Activated CD4-positive, alpha-beta T cell treated with anti-CD3 and anti-CD28 coated beads, Interleukin-2, Interleukin-4, amounts not matched to agents 100 ng/mL and 50 ng/mL, durations not matched to agents 16 hours and 8 hours (primary cell): ENCODE measurements around the gene HIPK4.

ENCODE experiments used
- DNase-seq: peaks from one replicate; pipeline ENCODE4 v3.0.0-alpha.2; 2020; ENCODE audit warnings: low spot score

HIPK4 gene

DNA sequence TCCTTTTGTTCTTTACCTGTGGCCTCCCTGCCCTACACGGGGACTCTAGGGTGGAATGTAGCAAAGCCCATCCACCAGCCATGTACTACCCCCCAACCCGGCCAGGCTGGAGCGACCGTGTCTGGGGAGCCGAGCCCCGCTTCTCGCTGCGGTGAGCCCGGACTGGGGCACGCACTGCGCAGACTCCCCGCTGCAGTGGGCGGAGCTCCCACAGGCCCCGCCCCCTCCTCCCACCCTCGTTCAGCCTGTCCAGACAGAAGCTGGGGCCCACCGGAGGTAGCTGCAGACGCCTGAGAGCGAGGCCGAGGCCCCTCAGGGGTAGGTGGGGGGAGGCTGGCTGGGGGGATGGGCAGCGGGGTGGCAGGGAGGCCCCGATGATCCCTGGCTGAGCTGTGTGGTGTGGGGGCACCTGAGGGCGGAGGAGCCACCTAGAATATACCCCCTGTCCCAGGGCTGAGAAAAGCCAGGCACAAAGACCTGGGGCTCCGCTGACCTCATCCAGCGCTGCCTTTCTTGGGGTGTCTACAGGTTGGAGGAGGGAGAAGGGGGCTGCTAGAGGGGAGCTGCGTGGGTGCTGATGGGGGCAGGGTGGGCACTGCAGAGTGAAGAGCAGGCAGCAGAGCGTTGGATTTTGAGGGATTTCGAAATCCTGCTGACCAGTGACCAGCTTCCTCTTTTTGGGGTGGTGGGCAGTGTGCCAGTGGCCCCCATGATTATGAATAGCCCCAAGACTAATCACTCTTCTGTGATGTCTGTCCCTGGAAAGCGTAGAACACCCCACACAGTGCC is 24.2 kb downstream of the HIPK4 start:
- DNase-seq = peak; percentile 51

DNA sequence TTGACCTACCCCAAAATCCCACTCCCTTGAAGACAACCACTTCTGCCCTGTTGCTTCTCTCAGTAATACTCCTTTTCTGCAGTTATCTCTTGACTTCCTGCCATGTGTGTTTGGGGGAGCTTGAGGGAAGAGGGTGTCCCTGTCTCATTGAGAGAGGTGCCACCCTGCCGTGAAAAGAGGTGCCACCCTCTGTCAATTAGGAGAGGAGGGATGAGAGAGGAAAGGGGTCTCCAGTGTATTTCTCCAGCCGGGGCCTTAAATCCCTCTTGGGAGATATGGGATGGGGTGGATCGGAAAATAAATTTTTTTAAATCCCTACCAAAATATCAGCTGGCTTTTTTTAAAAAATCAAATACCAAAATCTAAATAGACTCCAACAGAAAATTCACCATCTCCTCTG is 25.0 kb downstream of the HIPK4 start:
- DNase-seq = no peak

DNA sequence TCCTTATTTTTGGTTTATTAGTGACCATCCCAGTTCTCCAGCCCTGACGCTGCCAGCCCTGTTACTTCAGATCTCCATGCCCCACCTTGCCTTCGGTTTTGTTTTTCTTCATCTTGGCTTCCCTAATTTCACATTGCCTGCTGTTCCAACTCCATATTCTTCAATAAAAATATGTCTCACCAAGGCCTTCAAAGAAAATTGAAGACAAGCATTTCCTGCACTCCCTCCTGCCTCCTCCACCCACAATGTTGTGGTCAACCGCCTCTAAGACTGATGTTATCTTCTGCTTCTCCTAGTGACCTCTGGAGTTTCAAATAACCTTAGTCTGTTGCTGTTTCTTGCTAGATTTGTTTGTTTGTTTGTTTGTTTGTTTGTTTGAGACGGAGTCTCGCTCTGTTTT is 26.9 kb downstream of the HIPK4 start:
- no peak for DNase-seq

DNA sequence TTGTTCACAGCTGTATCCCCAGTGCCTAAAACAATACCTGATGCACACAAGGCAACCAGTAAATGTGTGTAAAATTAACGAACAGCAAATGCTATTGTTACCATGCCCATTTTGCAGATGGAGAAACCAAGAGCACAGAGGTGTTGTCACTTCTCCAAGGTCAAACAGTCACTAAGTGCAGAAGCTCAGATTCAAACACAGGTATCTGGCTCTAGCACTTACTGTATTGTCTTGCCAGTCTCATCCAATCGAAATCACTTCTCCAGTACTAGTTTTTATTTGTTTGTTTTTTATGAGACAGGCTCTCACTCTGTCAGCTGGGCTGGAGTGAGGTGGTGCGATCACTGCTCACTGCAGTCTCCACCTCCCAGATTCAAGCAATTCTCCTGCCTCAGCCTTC is 27.8 kb downstream of the HIPK4 start:
- no peak for DNase-seq

DNA sequence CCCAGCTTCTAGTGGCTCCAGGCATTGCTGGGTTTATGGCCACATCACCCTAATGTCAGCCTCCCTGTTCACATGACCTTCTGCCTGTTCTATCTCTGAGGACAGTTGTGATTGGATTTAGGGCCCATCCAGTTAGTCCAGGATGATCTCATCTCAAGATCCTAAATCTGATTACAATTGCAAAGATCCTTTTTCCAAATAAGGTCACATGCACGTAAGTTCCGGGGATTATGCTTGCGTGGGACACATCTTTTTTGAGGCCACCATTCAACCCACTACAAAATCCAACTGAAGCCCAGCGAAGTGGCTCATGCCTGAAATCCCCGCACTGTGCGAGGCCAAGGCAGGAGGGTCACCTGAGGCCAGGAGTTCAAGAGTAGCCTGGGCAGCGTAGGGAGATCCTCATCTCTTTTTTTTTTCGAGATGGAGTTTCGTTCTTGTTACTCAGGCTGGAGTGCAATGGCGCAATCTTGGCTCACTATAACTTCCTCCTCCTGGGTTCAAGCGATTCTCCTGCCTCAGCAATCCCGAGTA is 29.2 kb downstream of the HIPK4 start:
- DNase-seq = no peak

DNA sequence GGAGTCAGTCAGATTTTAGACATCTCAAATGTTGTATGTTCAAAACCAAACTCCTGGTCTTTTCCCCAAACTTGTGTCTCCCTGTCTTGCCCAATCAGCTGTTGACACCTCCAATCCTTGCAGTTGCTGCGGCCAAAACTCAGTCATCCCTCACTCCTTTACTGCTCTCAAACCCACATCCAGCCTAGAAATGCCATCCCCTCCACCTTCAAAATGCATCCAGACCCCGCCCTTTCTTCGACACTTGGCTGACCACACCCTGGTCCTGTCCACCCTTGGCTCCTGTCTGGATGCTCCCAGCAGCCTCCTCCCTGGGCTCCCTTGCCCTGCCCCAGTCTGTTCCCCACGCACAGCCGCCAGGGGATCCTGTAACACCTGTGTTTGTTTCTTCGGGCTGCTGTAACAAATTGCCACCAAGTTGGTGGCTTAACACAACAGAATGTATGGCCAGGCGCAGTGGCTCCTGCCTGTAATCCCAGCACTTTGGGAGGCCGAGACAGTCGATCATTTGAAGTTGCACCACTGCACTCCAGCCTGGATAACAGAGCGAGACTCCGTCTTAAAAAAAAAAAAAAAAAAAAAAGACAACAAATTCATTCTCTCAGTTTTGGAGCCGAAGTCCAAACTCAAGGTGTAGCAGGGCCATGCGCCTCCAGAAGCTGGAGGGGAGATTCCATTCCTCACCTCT is 29.8 kb downstream of the HIPK4 start:
- no peak for DNase-seq

DNA sequence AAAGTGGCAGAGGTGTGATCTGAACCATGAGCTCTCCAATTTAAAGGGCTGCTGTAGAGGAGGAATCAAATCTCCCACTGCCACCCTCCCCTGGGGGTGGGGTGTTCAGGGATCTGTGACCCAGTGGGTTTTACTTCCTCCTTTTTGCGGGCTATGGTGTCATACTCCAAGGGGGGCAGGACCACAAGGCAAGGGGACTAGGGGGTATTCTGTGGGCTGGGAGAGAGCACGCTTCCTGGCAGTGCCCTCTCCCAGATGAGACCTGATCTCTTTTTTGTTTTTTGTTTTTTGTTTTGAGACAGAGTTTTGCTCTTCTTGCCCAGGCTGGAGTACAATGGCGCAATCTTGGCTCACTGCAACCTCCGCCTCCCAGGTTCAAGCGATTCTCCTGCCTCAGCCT is 31.2 kb downstream of the HIPK4 start:
- DNase-seq = no peak

DNA sequence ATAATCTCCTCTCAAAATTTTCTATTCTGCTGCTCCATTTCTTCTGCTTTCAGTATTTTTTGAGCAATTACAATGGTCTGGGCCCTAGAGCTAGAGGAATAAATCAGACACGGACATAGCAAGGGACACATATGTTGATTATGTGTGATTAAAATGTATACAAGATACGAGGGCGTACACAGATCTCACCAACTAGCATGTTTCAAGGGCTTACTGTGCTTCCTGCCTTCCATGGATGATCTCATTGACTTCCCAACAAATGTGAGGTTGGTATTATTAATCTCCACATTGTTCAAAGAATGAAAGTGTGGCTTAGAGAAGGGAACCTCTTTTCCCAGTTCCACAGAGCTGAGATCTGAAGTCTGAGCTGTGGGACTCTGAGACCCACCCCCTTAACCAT is 32.3 kb downstream of the HIPK4 start:
- DNase-seq = no peak

DNA sequence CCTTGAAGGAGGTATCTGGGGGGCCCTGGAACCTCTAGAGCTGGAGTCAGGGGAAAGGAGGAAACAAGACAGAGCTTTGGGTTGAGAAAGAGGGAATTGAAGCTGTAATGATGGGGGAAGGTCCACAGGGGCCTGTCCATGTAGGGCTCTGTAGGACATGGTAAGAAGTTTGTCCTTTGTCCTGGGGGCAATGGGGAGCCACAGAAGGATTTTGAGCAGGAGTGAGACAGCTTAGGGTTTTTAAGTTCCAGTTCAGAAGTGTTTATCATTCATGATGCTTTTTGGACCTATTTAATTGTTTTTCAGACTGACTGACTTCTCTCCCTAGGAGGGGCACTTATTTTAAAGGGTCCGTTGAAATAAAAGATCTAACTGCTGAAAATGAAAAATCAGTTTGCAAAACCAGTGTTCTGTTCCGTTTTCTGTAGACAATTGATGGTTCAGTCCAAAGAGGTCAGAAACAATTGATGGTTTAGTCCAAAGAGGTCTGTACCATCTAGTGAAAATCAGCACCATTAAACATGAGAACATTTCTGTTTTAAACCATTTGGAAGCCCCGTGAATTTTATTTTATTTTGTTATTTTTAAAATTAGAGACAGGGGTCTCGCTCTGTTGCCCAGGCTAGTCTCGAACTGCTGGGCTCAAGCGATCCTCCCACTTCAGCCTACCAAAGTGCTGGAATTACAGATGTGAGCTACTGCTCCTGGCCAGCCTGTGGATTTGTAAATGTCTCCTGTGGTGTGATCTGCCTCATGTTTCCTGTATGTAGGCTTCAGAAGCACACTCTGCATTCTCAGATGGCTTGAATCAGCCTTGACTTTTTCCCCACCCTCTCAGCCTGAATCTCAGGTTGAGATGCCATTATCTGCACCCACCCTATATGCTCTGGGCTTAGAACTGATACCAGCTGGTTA is 33.0 kb downstream of the HIPK4 start:
- DNase-seq = no peak

DNA sequence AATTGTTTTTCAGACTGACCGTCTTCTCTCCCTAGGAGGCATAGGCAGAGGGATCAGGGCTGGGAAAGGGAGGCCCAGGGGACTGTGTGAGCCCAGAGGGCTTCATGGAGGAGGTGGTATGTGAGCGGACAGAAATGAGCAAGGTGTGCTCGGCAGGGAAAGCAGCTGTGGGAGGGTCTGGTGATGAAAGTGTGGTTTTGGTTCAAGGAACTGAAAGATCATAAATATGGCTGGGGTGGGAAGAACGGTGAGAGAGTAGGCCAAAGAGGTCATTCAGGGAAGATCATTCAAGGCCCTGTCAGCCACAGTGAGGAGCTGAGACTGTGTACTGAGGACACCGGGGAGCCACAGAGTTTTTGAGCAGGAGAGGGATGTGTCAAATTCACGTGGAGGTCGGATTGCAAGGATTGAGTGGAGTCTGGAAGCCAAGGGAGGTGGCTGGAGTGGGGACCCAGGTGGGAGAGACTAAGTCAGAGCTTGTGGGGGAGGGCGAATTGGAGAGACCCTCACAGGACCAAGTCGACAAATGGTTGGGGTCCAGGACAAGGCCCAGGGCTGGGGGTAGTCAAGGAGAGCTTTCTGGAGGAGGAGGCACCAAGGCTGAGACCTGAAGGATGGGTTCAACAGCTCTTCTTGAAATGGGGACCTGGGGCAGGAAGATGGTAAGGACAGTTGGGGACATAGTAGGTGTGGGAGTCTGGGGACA is 33.9 kb downstream of the HIPK4 start:
- DNase-seq = no peak

DNA sequence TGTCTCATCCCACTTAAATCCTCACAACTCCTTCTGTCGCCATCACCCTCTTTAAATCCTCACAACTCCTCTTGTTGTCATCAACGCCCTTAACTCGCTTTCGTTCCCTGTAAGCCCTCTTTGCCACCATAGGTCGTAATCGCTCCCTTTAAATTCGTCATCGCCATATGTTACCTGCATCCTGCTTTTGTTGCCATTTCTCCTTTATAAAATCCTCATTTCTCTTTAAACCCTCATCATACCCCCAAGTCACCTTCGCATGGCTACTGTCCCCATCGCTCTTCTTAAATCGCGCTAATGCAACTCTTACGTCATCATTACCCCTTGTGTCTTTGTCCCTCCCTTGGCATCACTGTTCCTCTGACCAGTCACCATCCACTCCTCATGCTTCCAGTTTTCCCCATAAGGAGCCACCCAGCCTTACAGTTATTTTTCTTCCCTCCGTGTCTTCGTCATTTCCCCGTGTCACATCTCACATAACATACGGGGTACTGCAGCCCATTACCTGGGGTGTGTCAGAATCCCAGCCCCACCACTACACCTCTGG is 40.9 kb downstream of the HIPK4 start:
- peak; percentile 10 for DNase-seq

DNA sequence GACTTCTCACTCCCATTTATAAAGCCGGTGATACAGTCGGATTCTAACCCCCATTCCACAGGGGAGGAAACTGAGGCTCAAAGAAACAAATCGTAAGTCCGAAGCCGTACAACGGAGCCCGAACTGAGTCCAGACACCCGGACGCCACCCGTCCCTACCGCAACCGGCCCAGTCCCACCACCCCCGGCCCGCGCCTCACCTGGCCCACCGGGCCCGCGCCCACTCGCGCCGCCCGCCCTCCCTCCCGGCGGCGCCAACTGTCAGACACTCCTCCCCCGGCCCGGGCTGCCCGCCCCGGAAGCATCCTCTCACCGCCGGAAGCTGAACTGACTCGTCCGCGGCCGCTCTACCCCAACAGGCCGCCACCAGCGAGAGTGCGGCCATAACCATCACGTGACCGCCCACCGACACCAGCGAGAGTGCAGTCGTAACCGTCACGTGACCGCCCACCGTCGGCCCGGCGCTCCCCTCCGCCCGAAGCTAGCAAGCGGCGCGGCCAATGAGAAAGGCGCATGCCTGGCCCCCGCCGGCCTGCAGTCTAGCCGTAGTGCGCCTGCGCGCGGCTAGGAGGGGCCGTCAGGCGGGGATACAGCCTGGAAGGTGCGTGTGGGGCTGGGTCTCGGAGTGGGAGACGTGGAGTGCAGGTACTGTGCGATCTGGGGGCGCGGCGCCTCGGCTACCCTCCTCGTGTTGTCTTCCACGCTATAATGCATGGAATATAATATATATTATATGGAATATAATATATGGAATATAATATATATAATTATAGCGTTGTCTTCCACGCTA is 41.7 kb downstream of the HIPK4 start, which contains the start of the genes C19orf47 and PLD3:
Gene C19orf47, minus strand, starts transcription at position 273 of the 789 bp plus-strand sequence. CDS start 6,540 bp downstream, outside the sequence.
Gene PLD3, plus strand, starts transcription at position 571 of the 789 bp plus-strand sequence. CDS start 17,789 bp downstream, outside the sequence.
- DNase-seq = peak; percentile 99

DNA sequence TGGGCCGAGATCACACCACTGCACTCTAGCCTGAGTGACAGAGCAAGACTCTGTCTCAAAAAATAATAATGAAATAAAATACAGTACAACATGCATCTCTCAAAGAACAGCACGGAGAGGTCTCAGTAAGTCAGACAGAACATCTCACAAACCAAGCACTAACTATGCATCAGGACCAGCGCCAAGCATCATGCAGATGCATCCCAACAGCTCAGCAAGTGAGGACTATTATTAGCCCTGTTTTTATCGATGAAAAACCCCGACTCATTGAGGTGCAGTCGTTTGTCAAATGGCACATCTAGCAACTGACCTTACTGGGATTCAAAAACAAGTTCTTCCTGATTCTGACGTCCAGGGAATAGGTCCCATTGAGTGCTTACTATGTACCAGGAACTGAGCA is 45.6 kb downstream of the HIPK4 start:
- no peak for DNase-seq

DNA sequence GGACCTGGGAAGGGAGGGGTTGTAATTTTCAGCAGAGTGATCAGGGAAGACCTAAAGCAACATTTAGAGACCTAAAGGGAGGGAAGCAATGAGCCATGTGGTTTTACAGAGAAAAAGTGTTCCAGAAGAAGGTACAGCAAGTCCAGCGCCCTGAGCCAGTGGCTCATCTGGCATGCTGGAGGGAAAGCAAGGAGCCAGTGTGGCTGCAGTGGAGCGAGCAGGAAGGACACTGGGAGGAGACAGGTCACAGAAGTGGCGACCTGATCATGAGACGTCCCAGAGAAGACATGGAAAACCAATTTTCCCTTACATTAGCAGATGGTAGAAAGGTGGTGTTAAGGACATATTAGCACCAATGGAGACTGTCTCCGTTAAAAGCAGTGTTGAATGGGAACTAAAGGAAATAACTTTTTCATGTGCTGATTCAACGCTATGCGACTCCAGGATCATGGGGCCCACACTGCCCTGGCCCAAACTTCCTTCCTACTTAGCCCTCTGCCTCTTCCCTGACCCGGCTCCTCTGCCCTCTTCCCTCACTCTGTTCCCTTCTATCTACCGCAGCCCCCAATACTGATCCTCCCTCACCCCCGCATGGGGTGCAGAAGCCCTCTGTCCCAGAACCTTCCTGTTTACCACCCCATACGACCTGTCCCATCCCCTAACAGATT is 47.2 kb downstream of the HIPK4 start:
- DNase-seq = no peak

DNA sequence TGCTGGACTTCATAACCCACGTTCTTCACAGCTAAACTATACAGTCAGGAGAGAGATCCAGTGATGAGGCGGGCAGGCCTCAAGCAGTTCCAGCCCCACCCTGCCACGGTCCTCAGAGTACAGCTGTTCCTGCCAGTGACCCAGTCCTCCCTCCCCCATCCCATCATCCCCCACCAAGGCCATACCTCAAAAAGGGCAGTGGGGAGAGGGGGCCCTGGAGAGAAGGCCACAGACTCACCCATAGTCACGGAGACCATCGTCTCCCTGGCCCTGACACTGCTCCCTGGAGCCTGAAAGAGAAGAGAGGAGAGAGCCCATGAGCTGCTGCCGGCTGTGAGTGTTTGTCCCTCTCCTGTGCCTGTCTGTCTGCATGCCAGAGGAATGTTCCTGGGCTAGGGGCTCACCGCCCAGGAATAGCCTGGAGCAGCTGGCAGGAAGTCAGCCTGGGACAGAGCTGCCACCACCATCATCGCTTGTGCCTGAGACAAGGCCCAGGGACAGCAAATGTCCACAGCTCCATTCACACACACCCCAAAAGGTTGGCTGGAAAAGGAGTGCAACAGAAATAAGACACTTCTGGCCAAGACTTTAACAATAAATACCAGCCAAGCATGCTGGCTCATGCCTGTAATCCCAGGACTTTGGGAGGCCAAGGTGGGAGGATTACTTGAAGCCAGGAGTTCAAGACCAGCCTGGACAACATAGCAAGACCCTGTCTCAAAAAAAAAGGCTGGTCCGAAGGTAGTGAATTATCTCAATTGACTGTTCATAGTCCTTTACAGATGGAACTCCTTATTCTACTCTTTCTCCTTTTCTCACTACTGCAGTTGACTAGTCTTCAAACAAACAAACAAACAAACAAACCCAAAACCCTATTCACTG is 48.1 kb downstream of the HIPK4 start:
- DNase-seq = no peak

DNA sequence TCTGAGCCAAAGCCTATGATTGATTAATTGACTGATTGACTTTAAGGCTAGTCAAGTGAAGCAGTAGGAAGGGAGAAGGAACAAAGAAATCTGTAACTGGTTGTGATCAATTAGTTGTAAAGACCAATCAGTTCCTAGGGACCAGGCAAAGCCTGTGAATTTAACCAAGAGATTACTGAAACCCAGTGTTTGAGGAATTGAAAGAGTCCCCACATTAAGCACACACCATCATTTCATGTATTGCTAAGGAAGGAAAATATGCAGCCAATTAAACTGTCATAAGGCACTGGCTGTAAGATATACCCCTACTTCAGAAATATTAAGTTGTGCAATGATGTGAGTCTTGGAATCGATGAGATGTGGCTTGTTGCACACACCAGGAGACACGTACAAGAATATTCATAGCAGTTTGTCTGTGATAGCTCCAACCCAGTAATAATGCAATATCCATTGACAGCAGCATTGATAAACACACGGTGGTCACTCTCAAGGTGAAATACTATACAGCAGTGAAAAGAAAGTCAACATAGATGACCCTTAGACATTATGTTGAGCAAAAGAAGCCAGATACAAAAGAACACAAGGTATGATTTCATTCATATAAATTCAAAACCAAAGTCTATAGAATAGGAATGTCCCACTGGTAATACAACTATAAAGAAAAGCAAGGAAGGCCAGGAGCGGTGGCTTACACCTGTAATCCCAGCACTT is 50.8 kb downstream of the HIPK4 start:
- DNase-seq = no peak

DNA sequence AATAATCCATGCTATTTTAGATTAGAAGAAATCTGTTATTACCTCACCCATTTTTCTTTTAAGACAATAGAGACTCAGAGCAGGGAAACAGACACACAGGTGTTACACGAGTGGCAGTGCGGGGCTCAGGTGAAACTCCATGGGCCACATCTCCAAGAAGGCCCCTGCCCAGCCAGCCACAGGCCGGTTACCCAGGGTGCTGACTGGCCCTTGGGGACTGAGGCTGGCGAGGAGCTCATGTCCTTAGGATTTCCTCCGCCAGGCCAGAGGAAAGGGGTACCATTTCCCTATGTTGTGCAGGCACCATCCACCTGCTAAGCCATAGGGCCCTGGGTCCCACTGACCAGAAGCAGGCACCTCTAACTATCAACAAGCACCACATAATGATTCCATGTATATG is 52.4 kb downstream of the HIPK4 start:
- DNase-seq = no peak

DNA sequence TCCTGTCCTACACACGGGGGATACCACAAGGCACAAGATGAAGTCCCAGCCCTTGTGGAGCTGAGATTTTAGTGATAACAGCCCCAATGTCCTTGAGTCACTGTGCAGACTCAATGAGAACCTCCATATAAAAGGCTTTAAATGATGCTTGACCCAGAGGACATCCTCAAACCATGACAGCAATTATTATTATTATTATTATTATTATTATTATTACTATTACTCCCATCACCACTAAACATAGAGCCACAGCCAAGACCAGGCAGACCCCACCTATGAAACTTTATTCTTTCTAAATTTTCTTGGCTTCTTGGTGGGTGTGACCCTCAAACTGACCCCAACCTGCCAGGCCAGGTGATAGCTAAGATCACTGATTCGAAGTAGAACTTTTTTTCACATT is 52.9 kb downstream of the HIPK4 start:
- no peak for DNase-seq
